Inferior parietal cortex (tissue), 1 donor: ENCODE data around the gene TPD52L2.
"Not testable (repeated sequence)": the region's sequence is repeated elsewhere in the genome, so short reads cannot be mapped to it uniquely, and the experiment has no call there.

ENCODE experiments used
- DNase-seq: peaks from one replicate; pipeline ENCODE4 v3.0.0-alpha.2; 2016; ENCODE audit errors: extremely low spot score

The TPD52L2 gene

DNA sequence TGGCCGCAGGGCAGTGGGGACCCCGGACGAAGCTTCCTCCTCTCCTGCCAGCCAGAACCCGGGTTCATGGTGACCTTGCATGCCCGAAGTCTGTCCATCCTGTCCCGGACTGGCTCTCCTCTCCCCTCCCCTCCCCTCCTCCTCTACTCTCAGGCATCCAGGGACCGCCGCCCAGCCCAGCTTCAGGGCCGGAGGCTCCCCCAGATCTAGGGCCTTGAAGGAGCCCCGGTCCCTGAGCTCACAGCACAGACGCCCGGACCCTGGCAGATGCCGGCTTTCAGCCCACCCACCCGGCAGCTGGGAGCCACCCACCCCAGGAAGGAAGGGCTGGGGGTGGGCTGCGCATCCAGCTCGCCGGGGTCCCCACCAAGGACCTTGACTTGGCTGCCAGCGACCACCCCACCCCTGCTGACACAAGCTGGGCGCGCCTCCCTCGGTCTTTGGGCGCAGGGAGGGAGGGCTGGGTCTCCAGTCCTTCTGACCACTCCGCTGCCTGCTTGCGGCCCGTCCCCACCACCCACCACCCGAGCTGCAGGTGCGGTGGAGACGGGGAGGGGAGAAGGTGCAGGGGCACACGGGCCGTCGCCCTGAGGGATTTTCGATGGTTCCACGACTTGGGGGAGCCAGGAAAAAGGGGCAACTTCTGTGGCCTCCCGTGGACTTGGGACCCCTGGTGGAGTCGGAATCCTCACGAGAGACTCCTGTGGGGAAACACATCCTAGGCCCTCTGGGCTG, 9.5 kb upstream of the TPD52L2 start:
- no peak for DNase-seq

DNA sequence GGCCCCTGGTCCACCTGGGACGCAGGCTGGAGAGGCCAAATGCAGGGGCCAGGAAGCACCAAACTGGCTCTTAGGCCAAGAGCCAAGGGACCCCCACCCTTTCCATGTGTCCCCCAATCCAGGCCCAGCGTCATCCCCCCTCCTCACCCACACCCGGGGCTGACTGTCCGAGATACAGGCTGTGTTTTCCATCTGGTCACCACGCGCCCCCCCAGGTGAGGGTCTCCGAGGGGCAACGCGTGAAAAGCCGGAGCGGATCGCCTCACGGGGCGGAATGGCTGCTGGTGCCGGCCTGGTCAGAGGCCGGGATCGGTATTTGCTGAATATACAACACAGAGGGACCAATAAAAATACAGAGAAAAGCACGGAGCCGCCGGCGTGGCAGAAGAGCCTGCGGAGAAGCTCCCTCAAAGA, 9.0 kb upstream of the TPD52L2 start:
- no peak for DNase-seq

DNA sequence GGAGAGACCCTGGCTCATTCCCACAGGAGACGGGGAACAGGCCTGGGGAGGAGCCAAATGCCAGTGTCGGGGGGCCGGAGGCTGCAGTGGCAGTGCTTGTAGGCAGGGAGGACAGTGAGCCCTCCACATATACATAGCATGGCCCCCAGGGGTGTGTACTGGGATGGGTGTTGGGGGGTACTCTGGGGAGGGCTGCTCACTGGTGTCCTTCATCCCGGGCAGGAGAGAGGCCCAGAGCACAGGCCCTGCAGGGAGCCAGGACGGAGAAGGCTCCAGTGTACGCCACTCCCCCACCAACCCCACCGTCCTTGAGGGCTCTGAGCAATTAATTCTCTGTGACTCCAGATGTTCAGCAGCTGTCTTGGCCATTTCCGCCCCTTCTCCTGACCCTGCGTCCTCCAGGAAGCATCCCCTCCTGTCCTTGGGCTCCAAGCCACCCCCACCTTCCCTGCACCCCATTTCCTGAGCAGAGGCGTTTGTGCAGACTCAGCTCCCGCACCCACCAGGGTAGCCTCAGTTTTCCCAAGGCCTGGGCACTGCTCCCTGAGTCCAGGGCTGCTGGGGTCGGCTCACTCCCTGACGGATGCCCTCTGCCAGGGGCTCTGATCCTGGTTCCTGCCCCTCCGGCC, 7.2 kb upstream of the TPD52L2 start:
- no peak for DNase-seq

DNA sequence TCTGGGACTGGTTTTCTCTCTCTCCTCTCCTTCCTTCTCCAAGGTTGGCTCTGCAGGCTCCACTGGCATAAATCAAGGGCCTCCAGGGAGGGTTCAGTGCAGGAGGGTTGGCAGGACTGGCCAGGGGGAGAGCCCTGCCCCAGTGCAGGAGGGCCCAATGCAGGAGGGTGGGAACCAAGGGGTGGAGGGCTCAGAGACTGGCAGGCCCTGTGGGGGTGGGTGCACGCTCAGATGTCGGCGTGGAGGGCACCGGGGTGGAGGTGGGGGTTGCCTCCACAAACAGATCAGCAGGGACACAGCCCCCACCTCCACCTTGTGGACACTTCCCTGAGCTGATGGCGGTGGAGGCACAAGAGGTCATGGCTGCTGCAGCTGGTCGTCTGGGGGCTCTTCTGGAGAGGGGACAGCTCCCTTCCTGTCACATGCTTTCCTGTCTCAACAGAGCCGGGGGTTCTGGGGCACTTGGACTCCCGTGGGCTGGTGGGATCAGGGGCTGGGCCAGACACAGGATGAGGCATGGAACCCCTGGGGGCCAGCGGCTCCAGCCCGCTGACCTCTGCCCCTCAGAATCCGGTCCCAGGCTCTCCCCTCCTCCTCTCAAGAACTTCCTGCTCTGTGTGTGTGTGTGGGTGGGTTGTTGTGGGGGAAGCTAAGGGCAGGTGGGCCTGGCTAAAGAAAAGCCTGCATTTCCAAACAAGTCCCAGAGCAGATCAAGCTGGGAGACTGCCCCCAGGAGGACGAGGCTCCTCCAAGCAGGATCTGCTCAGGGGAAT, 6.5 kb upstream of the TPD52L2 start:
- no peak for DNase-seq

DNA sequence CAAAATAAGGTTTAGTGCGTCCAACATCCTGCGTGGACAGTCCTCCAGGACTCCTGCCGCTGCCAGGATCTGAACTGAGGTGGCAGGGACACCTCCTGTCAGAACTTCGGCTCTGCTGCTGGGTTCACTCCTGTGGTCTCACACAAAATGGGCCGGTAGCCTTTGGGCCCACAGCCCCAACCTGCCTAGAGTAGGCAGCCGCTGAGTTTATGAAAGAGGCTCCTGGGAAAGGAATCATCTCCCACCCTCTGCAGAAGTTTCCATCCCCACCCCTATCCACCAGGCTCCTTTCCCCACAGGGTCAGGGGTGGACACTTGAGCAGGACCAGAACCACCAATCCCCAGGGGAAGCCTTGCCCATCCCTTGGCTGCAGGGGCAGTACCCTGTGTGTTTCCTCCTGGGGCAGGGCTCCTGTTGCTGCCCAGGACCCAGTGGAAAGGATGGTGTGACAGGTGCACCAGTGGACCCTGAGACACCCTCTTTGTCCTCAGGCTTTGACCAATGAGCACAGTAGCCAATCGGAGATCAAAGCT, 5.8 kb upstream of the TPD52L2 start:
- DNase-seq: no peak

DNA sequence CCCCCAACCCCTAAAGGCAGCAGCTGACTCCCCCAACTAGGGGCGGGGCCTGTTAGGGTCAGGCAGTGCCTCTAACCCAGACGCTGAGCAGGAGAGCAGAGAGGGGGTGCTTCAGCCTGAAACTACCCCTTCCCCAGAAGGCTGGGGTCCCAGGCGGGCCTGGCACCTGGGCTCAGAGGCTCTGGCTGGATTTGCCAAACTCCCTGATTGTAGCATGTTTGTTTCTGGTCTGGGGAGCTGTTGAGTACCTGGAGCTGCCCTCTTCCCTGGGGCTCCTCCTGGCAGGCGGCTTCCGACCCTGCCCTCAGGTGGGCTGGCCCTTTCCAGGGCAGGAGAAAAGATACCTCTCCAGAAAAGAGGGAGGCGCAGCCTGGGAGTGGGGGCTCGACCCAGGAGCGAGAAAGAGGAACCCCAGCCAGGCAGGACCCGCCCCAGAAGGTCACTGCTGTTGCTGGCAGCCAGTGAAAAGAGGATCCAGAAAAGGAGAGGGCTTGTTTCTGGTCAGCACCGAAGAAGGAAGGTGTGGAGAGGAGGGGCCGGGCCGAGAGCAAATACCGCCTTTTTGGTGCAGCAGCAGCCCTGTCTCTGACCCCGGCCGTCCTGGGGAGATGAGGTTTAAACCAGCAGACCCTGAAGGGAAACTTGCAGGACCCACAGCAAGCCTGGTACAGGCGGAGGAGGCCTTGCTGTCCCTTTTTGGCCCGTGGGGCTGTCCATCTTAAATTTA, 4.6 kb upstream of the TPD52L2 start:
- DNase-seq: no peak

DNA sequence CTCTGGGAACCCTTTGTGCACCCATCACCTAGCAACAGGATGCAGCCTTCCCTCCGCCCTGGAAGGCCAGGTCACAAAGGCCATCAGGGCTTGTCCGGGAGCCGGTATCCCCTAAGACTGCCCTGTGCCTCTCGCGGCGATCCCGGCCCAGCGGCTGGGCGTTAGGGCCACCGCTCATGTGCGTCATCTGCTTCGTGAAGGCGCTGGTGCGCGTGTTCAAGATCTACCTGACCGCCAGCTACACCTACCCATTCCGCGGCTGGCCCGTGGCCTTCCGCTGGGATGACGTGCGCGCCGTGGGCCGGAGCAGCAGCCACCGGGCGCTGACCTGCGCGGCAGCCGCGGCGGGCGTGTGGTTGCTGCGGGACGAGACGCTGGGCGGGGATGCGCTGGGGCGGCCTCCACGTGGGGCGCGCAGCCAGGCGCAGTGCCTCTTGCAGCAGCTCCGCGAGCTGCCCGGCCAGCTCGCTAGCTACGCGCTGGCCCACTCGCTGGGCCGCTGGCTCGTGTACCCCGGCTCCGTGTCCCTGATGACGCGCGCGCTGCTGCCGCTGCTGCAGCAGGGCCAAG, 3.6 kb upstream of the TPD52L2 start, which contains the start of gene ABHD16B:
ABHD16B (plus strand) TSS at position 134 of the 570 bp plus-strand sequence; CDS start at position 177, 43 bp downstream.
- no peak for DNase-seq

DNA sequence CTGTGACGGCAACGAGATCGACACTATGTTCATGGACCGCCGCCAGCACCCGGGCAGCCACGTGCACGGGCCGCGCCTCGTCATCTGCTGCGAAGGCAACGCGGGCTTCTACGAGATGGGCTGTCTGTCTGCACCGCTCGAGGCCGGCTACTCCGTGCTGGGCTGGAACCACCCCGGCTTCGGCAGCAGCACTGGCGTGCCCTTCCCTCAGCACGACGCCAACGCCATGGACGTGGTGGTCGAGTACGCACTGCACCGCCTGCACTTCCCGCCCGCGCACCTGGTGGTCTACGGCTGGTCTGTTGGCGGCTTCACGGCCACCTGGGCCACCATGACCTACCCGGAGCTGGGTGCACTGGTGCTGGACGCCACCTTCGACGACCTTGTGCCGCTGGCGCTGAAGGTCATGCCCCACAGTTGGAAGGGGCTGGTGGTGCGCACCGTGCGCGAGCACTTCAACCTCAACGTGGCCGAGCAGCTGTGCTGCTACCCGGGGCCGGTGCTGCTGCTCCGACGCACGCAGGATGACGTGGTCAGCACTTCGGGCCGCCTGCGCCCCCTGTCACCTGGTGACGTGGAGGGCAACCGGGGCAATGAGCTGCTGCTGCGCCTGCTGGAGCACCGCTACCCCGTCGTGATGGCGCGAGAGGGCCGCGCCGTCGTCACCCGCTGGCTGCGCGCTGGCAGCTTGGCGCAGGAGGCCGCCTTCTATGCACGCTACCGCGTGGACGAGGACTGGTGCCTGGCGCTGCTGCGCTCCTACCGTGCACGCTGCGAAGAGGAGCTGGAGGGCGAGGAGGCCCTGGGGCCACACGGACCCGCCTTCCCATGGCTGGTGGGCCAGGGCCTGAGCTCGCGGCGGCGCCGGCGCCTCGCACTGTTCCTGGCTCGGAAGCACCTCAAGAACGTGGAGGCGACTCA, 2.8 kb upstream of the TPD52L2 start:
- DNase-seq: no peak

DNA sequence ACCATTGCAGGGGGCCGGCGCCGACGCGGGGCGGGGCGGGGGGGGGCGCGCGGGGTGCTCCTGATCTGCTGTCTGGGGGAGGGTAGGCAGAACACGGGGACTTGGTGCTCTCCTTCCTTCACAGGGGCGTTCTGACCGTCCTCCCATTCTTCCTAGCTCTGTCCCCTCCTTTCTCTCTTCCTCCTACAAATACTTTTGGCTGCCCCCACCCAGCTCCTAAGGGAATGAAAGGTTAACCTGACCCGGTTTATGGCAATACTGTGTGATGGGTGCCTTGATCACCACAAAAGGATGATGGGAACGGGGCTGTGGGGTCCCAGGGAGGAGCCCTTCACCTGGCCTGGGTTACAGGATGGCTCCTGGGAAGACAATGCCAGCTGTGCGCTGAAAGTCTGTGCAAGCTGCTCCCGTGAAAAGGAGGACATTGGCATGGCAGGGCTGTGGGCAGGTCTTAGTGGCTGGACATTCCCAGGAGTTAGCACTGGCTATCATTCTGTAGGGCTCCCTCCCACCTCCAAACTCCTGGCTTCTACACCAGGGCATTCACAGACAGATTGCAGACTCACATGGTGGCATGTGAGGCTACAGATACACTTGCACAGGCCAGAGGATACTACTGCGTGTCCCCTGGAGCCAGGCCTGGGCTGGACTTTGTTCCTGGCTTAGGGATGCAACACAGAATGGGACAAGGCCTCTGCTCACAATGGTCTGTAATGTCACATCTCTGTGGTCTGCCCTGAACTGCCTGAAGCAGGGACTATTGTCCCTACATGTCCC, 1.9 kb upstream of the TPD52L2 start:
- DNase-seq: no peak

DNA sequence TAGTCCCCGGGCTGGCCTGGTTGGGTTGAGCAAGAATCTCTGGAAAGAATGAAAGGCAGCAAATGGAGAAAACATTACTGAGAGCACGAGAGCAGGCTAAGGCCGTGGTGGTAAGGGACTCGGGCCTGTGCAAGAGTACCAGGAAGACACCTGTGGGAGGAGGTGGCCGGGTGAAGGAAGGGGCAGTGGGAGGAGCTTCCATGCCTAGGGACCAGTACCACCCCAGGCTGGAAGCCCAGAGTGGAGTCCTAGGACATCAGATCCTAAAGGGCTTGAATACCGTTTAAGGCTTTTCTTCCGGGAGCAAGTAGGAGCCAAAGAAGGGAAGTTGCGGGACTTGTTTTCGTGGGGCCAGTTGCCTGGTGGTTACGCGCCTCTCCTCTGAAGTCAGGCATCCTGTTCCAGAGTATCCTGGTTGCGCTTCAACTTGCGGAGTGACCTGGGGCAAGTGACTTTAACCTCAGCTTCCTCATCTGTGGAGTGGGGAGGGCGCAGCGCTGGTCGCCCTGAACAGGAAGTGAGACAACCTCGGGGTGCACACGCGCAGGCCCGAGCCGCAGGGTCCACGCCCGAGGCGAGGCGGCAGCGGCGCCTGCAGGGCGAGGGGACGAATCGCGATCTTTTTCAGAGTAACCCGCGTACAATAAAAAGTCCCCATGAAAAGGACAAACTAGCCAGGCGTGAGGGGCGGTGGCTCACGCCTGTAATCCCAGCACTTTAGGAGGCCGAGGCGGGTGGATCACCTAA, 1.1 kb upstream of the TPD52L2 start:
- DNase-seq: peak; percentile 73

DNA sequence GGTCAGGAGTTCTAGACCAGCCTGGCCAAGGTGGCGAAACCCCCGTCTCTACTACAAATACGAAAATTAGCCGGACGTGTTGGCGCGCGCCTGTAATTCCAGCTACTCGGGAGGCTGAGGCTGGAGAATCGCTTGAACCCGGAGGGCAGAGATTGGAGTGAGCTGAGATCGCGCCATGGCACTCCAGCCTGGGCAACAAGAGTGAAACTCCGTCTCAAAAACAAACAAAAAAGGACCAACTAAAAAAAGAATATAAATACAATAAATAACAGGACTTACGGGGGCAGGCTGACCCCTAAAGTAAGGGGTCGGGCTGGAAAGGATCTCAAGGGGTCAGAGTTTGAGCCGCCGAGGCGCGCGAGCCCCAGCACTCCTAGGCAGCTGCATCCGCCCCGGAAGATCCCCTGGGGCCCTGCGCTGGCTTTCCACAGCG, 509 bp upstream of the TPD52L2 start:
- no peak for DNase-seq

DNA sequence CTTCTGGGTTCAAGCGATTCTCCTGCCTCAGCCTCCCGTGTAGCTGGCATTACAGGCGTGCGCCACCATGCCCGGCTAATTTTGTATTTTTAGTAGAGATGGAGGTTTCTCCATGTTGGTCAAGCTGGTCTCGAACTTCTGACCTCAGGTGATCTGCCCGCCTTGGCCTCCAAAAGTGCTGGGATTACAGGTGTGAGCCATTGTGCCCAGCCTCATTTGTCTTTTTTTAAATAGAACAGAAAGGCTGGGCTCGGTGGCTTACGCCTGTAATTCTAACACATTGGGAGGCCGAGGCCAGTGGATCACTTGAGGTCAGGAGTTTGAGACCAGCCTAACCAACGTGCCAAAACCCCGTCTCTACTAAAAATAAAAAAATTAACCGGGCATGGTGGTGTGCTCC, 2.0 kb downstream of the TPD52L2 start:
- not testable (repeated sequence) for DNase-seq

DNA sequence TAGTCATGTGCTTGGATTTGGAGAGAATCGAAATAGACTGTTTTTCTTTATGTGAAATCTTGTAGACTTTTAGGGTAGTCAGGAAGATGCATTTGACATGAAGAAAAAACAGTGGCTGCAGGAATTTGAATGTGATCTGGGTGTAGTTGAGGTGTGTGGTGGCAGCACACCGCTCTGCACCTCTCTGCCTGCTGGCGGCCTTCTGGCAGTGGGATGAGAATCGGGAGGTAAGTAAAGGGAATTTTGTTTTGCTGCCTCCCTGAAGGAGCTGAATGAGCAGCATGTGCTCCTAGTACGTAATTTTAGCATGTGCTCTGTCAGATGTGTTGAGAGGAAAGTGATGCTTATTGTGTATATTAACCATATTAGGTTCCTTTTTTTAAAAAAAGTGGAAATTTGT, 3.2 kb downstream of the TPD52L2 start:
- no peak for DNase-seq

DNA sequence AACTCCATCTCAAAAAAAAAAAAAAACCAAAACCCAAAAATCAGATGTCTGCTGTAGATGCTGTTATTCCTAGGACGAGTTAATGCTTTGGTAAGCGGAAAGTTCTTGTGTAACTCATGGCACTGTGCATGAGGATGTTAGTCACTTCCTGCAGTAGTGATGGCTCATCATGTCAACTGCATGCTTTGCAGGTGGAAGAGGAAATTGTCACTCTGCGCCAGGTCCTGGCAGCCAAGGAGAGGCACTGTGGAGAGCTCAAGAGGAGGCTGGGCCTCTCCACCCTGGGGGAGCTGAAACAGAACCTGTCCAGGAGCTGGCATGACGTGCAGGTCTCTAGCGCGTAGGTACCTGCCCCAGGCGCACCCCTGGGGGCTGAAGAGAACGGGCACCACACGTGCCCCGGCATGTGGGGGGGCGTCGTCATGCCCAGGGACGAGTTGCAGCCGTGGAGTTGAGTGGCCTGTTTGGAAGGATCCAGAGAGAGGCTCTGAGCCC, 8.5 kb downstream of the TPD52L2 start:
- no peak for DNase-seq

DNA sequence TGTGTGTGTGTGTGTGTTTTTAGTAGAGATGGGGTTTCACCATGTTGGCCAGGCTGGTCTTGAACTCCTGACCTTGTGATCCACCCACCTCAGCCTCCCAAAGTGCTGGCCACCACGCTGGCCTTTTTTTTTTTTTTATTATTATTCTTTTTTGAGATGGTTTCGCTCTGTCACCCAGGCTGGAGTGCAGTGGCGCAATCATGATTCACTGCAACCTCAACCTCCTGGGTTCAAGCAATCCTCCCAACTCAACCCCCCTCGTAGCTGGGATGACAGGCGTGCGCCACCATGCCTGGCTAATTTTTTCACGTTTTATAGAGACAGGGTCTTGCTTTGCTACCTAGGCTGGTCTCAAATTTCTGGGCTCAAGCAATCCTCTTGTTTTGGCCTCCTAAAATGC, 9.2 kb downstream of the TPD52L2 start:
- DNase-seq: not testable (repeated sequence)

DNA sequence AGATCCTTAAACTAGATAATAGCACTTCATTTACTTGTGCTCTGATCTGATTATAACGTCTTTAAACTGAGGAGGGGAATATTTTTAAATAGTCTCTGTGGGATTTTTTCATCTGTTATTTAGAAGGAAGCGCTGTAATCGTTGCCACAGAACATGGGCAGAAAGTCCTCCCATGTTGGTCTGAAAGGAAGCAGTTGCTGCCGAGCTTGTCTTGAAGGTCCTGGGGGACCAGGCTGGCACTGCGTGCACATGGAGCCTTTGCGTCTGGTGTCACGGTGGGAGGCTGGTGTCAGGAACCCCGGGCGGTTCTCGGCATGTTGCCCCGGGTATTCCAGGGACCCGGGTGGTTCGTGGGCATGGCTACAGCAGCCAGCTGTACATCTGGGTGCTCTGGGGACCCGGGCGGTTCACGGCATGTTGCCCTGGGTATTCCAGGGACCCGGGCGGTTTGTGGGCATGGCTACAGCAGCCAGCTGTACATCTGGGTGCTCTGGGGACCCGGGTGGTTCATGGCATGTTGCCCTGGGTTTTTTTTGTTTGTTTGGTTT, 11.5 kb downstream of the TPD52L2 start:
- no peak for DNase-seq

DNA sequence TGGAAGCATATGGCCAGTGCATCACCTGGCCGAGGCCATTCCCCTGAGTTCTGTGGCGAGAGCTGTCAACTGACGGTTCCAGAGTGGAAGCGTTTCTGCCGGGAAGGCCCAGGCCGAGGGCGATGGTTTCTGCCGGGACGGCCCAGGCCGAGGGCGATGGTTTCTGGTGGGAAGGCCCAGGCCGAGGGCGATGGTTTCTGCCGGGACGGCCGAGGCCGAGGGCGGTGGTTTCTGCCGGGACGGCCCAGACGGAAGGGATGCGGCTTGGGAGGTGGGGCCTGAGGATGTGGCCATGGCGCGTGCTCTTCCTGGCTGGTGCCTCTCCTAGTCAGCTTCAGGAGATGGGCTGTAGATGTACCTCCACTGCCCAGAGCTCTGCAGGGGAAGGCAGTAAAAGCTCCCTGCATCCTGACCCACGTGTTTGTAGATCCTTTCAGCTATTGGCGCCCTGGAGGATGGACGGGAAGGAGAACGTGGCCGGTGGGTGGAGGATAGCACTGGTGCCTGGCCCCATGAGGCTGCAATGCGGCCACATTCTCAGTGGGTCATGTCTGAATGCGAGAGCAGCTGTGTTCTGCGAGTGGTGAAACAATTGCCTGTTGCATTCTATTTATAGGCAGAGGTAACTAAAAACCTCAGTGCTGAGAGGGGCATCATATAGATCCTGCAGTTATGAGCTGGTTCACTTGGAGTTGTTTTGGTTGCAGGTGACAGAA, 12.8 kb downstream of the TPD52L2 start:
- DNase-seq: no peak
